Measurements from ENCODE around the gene KCNJ3. TPM values are rescaled to one million over a fixed set of nuclear protein-coding genes. Genes with fewer than 3 reads are reported as not detected.

The KCNJ3 gene
- total RNA-seq, result not detected in 2 replicates

- DNase-seq (ENCODE audit: low read depth, low spot score), result no peak
These were observed at the start of gene KCNJ3 for GRCh38 chr2:154698296-154698720. TSS of gene KCNJ3 (plus strand) at chr2:154698695. CDS start at chr2:154698776, 81 bp downstream.

GRCh38 chr2:154655499-154655898, 43.0 kb upstream of the KCNJ3 start:
- DNase-seq (ENCODE audit: low read depth, low spot score), result no peak

GRCh38 chr2:154658854-154659253, 39.6 kb upstream of the KCNJ3 start:
- no peak for DNase-seq (ENCODE audit: low read depth, low spot score)

- DNase-seq (ENCODE audit: low read depth, low spot score), result no peak
These were observed 34.2 kb upstream of the KCNJ3 start for GRCh38 chr2:154664248-154664647.

GRCh38 chr2:154670083-154670482, 28.4 kb upstream of the KCNJ3 start:
- DNase-seq (ENCODE audit: low read depth, low spot score), result no peak

GRCh38 chr2:154673694-154674093, 24.8 kb upstream of the KCNJ3 start:
- DNase-seq (ENCODE audit: low read depth, low spot score), result no peak

GRCh38 chr2:154677401-154677800, 21.1 kb upstream of the KCNJ3 start:
- DNase-seq (ENCODE audit: low read depth, low spot score), result no peak

- DNase-seq (ENCODE audit: low read depth, low spot score), result no peak
These were observed 16.8 kb upstream of the KCNJ3 start for GRCh38 chr2:154681741-154682140.

- no peak for DNase-seq (ENCODE audit: low read depth, low spot score)
These were observed 12.3 kb upstream of the KCNJ3 start for GRCh38 chr2:154686162-154686561.

- DNase-seq (ENCODE audit: low read depth, low spot score), result no peak
These were observed 10.1 kb upstream of the KCNJ3 start for GRCh38 chr2:154688373-154688772.

GRCh38 chr2:154689158-154689557, 9.3 kb upstream of the KCNJ3 start:
- no peak for DNase-seq (ENCODE audit: low read depth, low spot score)

- DNase-seq (ENCODE audit: low read depth, low spot score), result no peak
These were observed 5.6 kb upstream of the KCNJ3 start for GRCh38 chr2:154692927-154693326.

- no peak for DNase-seq (ENCODE audit: low read depth, low spot score)
These were observed 4.7 kb upstream of the KCNJ3 start for GRCh38 chr2:154693741-154694340.

GRCh38 chr2:154694881-154695280, 3.6 kb upstream of the KCNJ3 start:
- DNase-seq (ENCODE audit: low read depth, low spot score), result no peak

GRCh38 chr2:154696369-154696768, 2.1 kb upstream of the KCNJ3 start:
- no peak for DNase-seq (ENCODE audit: low read depth, low spot score)

GRCh38 chr2:154696810-154697417, 1.6 kb upstream of the KCNJ3 start:
- DNase-seq (ENCODE audit: low read depth, low spot score), result no peak

- no peak for DNase-seq (ENCODE audit: low read depth, low spot score)
These were observed 860 bp upstream of the KCNJ3 start for GRCh38 chr2:154697418-154698252.

- no peak for DNase-seq (ENCODE audit: low read depth, low spot score)
These were observed 453 bp downstream of the KCNJ3 start for GRCh38 chr2:154698721-154699574.

- DNase-seq (ENCODE audit: low read depth, low spot score), result no peak
These were observed 1.1 kb downstream of the KCNJ3 start for GRCh38 chr2:154699575-154699930.

GRCh38 chr2:154700136-154700535, 1.6 kb downstream of the KCNJ3 start:
- no peak for DNase-seq (ENCODE audit: low read depth, low spot score)

GRCh38 chr2:154704991-154705390, 6.5 kb downstream of the KCNJ3 start:
- no peak for DNase-seq (ENCODE audit: low read depth, low spot score)

GRCh38 chr2:154706660-154707059, 8.2 kb downstream of the KCNJ3 start:
- DNase-seq (ENCODE audit: low read depth, low spot score), result no peak
